HG03520 (cell line): ENCODE measurements around the gene TACSTD2.
"Not testable (repeated sequence)": the region's sequence is repeated elsewhere in the genome, so short reads cannot be mapped to it uniquely, and the experiment has no call there.

Experiments used
- ATAC-seq: cut with Tn5 transposase; IDR thresholded peaks from one replicate; pipeline ENCODE4 v1.9.1; 2021; ENCODE audit warnings: mild to moderate bottlenecking, moderate library complexity; ENCODE audit not compliant: unreplicated experiment

TACSTD2 gene

GRCh38 chr1:58568271-58568860 is 8.7 kb downstream of the TACSTD2 start:
- ATAC-seq = no peak

- ATAC-seq = no peak
Measured at GRCh38 chr1:58566339-58566738, 10.7 kb downstream of the TACSTD2 start.

DNA sequence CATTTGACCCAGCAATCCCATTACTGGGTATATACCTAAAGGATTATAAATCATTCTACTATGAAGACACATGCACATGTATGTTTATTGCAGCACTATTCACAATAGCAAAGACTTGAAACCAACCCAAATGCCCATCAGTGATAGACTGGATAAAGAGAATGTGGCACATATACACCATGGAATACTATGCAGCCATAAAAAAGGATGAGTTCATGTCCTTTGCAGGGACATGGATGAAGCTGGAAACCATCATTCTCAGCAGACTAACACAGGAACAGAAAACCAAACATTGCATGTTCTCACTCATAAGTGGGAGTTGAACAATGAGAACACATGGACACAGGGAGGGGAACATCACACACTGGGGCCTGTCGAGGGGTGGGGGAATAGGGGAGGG is 13.3 kb downstream of the TACSTD2 start:
- not testable (repeated sequence) for ATAC-seq

- ATAC-seq = no peak
Measured at GRCh38 chr1:58561633-58562032, 15.4 kb downstream of the TACSTD2 start.

DNA sequence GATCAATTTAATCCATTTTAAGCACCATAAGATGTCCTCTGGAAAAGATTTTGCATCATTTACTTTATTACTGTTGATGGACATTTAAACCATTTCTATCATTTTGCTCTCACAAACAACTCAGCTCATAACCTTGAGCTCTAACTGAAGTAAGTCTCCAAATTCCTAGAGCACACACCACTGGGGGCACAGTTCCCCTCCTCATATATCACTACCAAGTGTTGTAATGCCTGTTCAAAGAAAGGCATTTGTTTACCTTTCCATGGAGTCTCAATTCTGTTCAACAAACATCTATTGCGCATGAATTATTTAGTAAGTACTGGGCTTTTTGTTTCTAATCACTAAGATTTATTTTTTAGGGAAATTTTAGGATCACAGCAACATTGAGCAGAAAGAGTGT is 21.7 kb downstream of the TACSTD2 start:
- no peak for ATAC-seq

DNA sequence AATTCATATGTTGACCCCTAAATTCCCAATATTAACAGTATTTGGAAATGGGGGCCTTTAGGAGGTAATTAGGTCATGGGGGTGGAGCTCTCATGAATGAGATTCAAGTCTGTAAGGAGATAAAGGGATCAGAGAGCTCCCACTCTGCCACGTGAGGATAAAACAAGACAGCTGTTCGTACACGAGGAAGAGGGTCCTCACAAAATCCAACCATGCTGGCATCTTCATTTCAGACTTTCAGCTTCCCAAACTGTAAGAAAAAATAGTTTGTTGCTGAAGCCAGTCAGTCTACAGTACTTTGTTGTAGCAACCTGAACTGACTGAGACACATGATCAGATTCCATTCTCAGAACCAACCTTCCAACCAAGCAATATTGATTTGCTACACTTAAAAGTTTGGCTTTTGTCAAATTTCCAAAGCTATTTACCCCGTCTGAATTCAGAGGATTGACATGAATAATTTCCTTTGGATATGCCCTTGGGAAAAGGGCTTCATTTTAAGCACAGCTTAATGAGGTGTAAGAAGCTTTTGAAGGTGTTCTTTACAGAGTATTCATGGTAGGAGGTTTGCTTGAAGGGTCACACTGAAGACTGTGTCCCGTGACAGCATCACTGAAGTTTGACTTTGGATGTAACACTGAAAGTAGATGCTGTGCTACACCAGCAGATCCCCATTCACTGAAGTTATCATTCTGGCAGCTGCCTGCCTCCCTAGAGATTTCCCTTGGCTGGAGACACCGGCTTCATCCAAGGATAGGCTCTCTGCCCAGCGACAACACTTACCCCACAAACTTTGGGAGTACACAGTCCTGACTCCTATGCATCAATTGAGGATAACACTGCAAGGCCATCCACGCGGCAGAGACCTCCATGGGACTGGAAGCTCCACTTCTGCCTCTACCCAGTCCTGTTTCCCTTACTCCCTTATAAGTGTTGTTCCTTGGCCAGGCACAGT is 25.6 kb downstream of the TACSTD2 start:
- no peak for ATAC-seq

DNA sequence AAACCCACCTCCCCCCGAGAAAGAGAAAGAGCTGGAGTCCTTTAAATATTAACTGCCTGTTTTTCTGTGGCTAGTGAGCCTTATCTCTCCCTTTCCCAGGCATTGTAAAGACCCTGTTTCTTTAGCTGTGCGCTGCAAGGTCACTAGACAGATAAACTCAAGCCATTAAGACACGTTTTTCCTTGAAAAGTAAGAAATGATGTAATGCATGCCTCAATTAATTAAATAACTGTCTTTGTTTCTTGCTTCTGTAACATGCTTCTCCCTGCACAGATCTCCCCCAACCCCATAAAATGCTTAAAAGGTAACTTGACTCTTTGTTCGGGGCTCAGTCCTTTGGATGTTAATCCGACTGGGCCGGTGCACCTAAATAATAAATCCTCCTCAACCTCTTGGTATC is 27.8 kb downstream of the TACSTD2 start:
- not testable (repeated sequence) for ATAC-seq

- ATAC-seq = no peak
Measured at GRCh38 chr1:58548371-58548770, 28.7 kb downstream of the TACSTD2 start.

DNA sequence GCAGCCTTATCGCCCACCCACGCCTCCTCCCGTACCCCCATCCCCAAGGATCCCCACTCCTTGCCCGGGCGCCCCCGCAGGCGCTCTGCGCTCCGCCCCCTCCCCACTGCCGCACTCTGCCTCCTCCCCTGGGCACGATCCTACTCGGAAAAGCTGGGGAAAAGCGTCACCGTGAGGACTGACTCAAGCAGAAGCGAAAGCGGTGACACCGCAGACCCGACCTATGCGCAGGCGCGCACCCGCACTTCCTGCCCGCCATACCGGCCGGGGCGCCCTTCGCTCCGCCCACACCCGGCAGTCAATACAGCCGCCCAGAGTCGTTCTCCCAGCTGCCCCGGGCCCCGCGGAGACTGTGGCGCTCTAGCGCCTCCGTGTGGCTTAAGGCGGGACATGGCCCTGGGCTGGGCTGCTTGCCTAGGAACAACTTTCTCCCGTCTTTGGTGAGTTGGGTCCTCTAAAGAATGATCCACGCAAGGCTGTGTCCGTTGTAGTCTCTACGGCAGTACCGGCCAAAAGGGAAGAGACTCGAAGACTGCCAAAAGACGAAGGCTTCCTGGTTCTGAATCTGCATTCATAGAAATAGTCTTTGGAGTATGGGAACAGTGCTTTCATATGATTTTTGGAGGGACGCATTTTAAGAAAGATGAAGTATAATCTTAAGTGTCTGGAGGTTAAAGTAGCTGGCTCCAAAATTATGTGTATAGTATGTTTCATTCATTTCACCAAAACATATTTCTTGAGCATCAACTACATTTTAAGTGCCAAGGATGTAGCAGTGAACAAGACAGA is 30.3 kb downstream of the TACSTD2 start, which contains the start of gene OMA1:
TSS of gene OMA1 (minus strand) at position 207 of the 789 bp plus-strand sequence. CDS start 7,432 bp downstream, outside the sequence.
- ATAC-seq = peak; percentile 94

GRCh38 chr1:58545591-58546519 is 31.2 kb downstream of the TACSTD2 start:
- peak; percentile 29 for ATAC-seq

DNA sequence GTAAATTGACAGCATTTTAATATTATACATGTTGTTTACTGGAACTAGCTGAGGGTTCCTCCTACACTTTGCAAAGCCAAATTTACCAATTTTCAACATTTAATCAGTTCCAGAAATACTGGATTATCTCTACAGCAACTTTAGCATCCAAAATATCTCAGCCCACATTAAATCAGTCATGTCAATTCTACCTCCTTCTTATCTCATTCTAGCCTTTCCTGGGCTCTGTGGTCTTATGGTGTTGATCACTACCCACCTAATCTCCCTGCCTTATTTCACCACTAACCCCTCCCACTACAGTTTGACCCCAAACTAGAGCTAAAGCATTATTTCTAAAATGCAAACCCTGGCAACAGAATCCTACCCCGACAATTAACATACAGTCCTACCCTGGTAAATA is 33.8 kb downstream of the TACSTD2 start:
- ATAC-seq = no peak

DNA sequence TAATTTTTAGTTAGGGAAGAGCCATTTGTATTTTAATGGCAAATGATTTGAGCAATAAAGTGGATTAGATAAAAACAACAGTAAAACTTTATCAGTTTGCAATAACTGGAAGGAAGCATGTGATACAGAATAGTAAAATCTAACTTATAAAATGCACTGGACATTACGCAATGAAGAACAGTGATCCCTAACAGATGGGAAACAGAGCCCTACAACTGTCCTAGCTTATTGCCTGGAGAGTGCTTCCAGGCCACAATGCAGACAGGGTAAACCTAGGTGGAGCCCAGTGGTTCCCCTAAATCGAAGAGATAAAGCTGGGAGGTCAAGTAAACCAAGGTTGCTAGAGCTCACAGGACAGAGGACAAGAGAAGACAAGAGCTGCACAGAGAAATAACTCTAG is 37.5 kb downstream of the TACSTD2 start:
- no peak for ATAC-seq

DNA sequence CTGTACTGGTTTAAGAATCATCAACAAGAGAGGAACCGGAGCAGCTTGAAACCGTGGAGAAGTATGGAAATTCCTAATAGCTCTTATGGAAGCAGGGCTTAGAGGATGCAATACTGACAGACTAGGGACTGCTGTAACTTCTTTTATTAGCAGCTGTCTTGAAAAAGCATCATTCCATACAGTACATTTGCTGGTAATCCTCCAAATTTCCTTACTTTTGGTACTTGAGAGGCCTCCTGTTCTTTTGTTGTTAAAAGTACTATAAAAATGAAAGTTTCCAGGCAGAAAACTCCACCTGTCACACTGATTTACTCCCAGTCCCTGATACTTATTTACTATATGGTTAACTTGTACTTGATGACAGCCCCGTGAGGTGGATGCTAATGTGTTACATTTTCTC is 38.2 kb downstream of the TACSTD2 start:
- no peak for ATAC-seq

DNA sequence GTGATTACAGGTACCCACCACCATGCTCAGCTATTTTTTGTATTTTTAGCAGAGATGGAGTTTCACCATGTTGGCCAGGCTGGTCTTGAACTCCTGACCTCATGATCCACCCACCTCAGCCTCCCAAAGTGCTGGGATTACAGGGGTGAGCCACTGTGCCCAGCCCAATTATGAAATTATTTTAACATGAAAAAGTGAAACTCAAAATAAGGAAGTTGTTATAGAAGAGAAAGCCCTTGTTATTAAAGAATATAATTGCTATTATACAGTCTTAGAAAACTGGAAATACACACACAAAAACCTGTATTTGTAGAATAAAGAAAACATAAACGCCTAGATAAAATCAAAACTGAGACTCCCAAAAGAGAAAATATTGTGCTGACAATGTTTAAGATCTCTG is 45.2 kb downstream of the TACSTD2 start:
- ATAC-seq = not testable (repeated sequence)

DNA sequence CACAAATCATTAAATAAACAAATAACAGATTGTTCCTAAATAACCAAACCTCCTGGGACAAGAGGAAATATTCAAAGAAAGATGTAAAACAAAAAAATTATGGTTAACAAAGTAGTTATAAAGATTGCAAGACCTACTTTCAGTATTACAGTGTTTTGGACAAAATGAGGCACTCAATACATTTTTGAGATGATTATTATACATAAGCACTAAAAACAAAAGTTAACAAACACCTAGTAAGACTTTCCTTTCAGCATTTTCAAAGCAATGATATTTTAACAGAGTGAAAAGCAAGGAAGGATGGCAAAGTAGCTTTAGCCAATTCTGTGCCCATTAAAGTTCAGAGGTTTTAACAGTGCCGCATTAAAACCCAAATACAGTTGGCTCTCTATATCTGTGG is 47.8 kb downstream of the TACSTD2 start:
- no peak for ATAC-seq

DNA sequence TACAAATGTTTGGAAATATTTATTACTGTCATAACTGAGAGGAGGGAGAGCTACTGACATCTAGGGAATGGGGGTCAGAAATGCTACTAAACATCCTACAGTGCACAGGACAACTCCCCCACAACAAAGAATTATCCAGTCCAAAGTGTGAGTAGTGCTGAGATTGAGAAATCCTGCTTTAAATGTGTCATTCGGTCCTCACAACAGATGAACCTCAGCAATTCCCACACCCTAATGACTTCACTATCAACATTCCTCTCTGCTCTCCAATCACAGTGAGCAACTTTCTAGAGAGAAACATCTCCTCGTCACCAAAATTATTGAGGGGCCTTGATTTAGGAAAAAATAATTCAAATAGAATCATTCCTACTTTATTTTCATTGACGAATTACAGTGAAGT is 48.5 kb downstream of the TACSTD2 start:
- no peak for ATAC-seq
